Measurements from ENCODE around the gene ZEB2.
"Not testable (repeated sequence)": the region's sequence is repeated elsewhere in the genome, so short reads cannot be mapped to it uniquely, and the experiment has no call there.

The ZEB2 gene

GRCh38 chr2:144376926-144377325, 143.0 kb downstream of the ZEB2 start:
- DNase-seq, result no peak

GRCh38 chr2:144376460-144376859, 143.5 kb downstream of the ZEB2 start:
- no peak for DNase-seq

GRCh38 chr2:144374163-144374661, 145.7 kb downstream of the ZEB2 start:
- no peak for DNase-seq

GRCh38 chr2:144372410-144373080, 147.4 kb downstream of the ZEB2 start:
- DNase-seq, result no peak

- no peak for DNase-seq
Measured at GRCh38 chr2:144370937-144371584, 148.9 kb downstream of the ZEB2 start.

GRCh38 chr2:144369416-144369815, 150.5 kb downstream of the ZEB2 start:
- DNase-seq, result no peak

GRCh38 chr2:144366825-144367429, 153.0 kb downstream of the ZEB2 start:
- no peak for DNase-seq

GRCh38 chr2:144364944-144365738, 154.8 kb downstream of the ZEB2 start:
- no peak for DNase-seq

- DNase-seq, result not testable (repeated sequence)
Measured at GRCh38 chr2:144364247-144364646, 155.7 kb downstream of the ZEB2 start.

GRCh38 chr2:144362401-144362800, 157.5 kb downstream of the ZEB2 start:
- DNase-seq, result no peak

GRCh38 chr2:144361742-144362141, 158.2 kb downstream of the ZEB2 start:
- DNase-seq, result no peak

GRCh38 chr2:144359684-144360083, 160.2 kb downstream of the ZEB2 start:
- DNase-seq, result no peak

- no peak for DNase-seq
Measured at GRCh38 chr2:144358979-144359541, 160.9 kb downstream of the ZEB2 start.

GRCh38 chr2:144358374-144358964, 161.4 kb downstream of the ZEB2 start:
- DNase-seq, result no peak

GRCh38 chr2:144357623-144358373, 162.1 kb downstream of the ZEB2 start:
- no peak for DNase-seq

GRCh38 chr2:144356402-144356801, 163.5 kb downstream of the ZEB2 start:
- DNase-seq, result no peak

GRCh38 chr2:144354953-144355352, 165.0 kb downstream of the ZEB2 start:
- no peak for DNase-seq

- no peak for DNase-seq
Measured at GRCh38 chr2:144351687-144352086, 168.2 kb downstream of the ZEB2 start.

GRCh38 chr2:144350151-144350802, 169.6 kb downstream of the ZEB2 start:
- DNase-seq, result no peak

GRCh38 chr2:144349674-144350073, 170.2 kb downstream of the ZEB2 start:
- DNase-seq, result no peak

- DNase-seq, result no peak
Measured at GRCh38 chr2:144348846-144349245, 171.1 kb downstream of the ZEB2 start.

Data from CD4-positive, alpha-beta T cell treated with Interferon gamma for 1 hour (primary cell).